Body of pancreas (tissue), 4 donors: ENCODE data around the gene CTAG2.

Source experiments
- CTCF ChIP-seq, 7 experiments: fragments of 450-650 bp in 4 of 7; fragments of 200-600 bp in 3 of 7; sonication (generic) in 3 of 7; IDR thresholded peaks; one replicate each; pipeline ENCODE4 v1.5.1; 2016 to 2019; ENCODE audit warnings: antibody characterized with exemption in 7 of 7
- POLR2A ChIP-seq, 3 donors: fragments of 450-650 bp; IDR thresholded peaks; one replicate each; pipeline ENCODE4 v1.6.1; 2016; ENCODE audit warnings: antibody characterized with exemption in 3 of 3, mild to moderate bottlenecking in 2 of 3

- no peak for TF ChIP-seq CTCF (IDR thresholded peaks at IDR 0.05)
- no peak for TF ChIP-seq POLR2A (IDR thresholded peaks at IDR 0.05)
Observed at GRCh38 chrX:154648931-154649330, 4.4 kb downstream of the CTAG2 start.
